Esophagus mucosa (tissue), 1 donor: ENCODE measurements around the gene CCDC33. TPM values are rescaled to one million over a fixed set of nuclear protein-coding genes. Genes with fewer than 3 reads are reported as not detected.
"Not testable (repeated sequence)": the region's sequence is repeated elsewhere in the genome, so short reads cannot be mapped to it uniquely, and the experiment has no call there.

Source experiments
- ATAC-seq: fragments of 200-7000 bp; cut with Tn5 transposase; one replicate; pipeline ENCODE4 v1.9.1; 2020
- total RNA-seq: library from RNA; stranded (reverse); gene quantifications from one replicate; pipeline ENCODE4 v1.2.4, GENCODE V29; 2023
- donor health status: DM: yes; HTN: yes; CAD: no.

Gene CCDC33
- total RNA-seq, 1 donor from 2014 or later = 0.32 TPM

DNA sequence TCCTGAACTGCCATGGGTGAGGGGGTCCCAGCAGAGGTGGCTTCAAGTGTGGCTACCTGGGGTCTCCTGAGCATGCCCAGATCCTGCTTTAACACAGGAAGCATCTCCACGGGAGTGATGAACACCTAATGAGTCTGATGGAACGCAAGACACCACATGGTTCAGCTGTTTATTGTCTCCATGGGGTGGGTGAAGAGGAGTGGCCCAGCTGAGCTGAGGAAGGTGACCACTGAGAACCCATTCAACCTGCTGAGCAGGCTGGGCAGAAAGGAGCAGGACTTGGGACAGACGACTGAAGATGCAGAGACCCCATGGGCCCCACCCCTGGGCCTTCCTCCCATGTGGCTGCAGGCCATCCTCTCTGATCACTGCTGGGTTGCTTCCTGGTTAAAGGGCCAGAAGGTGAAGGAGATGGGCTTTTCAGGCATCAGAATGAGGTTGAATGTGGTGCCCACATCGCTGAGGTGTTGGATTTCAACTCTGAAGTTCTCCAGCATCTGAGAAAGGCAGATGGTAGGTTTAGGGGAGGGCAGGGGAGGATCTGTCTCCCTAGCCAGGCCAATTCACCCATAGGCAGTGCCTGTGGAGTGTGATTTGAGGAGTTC, 101.6 kb downstream of the CCDC33 start:
- ATAC-seq = no peak

DNA sequence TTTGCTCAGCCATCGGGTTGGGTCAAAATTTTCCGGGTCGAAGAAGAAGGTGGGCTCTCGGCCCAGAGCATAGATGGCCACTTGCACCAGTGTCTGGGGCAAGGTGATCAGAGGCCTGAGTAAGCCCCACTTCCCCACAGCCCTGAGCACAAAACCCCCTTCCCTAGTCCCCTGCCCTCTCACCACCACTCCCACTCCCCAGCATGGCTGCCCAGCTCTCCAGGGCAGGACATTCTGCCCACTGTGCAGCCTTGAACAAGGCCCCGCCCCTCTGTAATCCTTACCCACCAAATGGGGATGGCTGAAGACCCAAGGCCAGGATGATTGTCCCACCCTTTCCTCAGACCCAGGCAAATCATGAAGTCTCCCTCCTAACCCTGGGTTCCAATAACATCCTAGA, 102.5 kb downstream of the CCDC33 start:
- no peak for ATAC-seq

DNA sequence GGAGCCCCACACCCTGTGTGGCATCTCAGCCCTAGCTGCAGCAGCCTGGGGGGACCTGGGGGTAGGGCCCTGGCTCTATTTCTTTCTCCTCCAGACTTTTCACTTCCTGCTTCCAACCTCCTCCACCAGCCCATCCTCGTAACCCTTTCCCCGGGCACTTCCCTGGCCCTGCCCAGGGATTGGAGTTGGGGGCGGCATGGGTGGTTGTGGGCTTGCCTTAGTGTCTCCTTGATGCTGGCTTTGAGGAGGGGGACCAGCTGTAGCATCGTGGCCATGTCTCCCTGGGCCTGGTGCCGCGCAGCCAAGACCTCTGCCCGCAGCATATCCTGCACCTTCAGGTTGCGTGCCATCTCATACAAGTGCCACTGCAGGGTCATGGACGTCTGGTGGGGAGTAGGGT, 103.2 kb downstream of the CCDC33 start:
- ATAC-seq = no peak

DNA sequence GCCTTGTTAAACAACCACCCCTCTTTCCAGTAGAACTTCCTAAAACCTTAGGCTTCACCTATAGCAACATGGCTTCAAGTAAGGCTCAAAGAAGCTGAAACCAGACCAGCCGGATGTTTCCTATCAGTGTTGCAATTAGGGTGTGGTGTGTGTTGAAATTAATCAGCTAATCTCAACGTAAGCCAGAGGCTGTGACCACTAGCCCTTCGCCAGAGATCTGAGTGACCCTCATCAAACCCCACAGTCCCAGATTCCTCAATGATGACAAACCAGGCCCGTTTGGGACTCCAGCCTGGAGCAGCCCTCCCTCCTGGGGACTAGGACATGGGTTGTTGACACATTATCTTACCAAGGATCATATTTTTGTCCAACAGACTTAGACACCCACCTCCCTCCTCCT, 104.0 kb downstream of the CCDC33 start:
- peak; percentile 33 for ATAC-seq

DNA sequence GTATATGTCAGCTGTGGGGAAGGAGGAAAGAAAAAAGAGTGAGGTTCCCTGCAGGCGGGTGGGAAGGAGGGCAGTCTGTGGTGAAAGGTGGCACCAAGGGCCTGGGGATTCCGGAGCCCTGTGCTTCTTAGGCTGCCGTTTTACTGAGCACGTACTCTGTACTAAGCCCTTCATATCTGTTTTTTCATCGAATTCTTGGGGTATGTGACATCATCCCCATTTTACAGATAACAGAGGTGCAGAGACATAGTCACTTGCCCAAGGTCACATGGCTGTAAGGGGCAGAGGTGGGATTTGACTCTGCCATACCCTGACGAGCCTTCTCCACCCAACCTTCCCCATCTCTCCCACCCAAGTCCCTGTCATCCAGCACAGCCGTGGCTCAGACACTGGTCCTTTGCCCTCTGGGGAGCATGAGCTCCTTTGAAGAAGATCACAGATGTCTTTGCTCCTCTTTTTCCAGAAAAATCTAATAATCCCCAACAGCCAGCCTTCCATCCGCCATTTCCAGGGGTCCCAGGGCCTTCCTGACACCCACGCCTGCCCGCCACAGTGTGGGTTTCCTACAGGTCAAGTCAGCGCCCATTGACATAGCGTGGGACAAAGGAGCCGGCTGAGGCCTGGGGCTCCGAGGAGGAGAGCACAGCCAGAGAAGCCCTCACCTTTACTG, 107.1 kb downstream of the CCDC33 start:
- ATAC-seq = no peak

DNA sequence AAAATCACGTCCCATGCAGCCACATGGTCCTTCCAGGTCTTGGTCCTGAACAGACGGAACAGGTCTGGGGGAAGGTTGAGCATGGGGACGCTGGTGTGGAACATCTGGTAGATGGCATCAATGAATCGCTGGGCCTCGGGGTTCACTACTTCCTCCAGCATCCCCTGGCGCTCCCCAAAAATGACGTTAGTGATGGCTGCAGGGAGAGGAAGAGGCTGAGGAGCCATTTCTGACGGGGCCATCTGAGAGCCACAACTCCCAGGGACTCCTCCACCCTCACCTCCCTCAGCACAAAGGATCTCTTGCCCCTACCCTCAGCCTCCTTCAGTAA, 107.6 kb downstream of the CCDC33 start:
- ATAC-seq = no peak

DNA sequence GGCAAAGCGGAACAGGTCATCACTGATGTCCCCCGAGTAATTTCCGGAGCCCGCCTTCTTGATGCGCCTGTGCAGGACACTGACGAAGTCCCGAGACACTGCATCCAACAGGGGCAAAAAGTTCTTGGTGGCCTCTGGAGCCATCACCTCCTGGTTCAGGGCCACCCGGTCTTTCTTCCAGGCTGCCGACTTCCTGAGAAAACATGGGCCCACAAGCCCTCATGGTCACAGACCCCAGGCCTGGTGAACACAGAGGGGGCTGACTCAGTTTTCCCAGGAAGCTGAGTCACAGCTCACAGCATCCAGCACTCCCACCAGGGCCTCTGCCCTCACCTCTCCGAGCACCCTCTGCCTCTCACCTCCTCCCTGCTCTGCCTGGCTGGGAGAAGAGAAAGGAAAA, 108.9 kb downstream of the CCDC33 start:
- no peak for ATAC-seq

DNA sequence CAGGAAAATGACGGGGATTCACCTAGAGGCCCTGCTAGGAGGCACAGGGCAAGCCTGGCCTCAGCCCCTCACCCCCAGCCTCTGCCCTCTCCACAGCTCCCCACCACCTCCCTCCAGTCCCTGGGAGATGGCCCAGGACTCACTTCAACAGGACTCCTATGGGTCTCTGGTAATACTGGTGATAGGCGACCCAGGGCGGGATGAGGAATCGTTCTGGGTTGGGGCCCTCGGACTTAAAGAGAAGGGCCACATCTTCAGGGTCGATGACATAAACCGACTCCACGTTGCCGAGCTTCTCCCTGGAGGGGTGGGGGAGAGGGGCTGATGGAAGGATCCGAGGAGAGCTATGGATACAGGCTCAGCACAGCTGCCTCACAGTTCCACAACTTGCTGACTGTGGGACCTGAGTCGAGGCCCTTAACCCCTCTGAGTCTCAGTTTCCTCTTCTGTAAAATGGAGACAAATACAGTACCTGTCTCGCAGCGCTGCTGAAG, 111.7 kb downstream of the CCDC33 start:
- ATAC-seq = no peak

DNA sequence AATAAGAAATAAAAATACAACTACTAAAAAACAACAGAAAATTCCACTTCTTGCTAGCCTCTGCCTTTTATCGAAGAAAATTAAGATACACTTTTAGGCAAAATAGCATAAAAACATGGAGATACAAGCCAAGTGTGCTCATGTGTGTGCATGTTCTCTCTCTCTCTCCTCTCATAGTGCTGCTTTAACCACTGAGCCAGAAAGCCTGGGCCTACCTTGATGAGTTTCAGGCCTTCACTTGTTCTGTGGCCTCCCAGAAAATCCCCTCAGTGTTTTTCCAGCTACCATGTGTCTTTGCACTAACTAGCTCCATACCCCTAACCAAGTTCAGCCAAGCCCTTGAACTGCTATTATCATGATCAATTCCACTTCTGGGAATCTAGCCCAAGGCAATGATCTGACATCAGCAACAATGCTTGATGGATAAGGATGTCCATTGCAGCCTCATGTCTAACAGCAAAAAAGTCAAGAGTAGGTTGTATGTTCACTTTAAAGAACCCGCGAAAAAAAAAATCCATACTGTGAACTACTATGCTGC, 113.2 kb downstream of the CCDC33 start:
- peak; percentile 35 for ATAC-seq

DNA sequence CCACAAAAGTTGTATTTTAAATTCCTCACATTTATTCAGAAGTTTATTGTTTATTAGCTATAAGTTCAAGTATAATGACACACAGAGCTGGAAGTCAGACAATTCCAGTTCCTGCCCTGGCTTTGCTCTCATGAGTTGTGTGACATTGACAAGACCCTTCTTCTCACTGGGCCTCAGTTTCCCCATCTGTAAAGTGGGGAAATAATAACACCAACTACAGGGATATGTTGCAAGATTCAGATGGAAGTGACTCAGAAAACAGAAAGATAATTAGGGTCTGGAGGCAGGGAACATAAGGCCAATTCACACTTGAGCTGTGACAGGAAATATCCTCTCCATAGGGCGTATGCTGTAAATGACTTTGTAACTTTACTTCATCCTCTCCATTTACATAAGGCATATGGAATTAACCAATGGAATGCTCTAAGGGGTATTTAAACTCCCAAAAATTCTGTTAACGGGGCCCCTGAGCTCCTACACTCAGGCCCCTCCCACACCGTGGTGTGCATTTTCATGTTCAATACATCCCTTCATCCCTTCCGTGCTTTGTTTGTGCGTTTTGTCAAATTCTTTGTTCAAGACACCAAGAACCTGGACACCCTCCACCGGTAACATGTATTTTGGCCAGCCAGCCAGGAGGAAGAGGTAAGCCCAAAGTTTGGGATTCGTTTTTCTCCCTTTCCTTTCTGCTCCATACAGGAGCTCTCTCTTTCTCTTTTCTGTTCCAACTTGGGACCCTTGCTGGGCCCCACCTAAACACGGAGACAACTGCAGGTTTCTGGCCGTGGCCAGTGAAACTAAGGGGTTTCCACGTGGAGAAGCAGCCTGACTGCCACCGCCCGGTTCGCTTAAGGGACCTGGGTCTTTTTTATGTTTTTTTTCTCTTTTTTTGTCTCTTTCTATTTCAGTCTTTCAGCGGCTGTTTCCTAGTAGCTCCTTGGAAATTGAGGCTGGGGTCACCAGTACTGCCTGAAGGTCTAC, 114.5 kb downstream of the CCDC33 start:
- ATAC-seq = no peak

DNA sequence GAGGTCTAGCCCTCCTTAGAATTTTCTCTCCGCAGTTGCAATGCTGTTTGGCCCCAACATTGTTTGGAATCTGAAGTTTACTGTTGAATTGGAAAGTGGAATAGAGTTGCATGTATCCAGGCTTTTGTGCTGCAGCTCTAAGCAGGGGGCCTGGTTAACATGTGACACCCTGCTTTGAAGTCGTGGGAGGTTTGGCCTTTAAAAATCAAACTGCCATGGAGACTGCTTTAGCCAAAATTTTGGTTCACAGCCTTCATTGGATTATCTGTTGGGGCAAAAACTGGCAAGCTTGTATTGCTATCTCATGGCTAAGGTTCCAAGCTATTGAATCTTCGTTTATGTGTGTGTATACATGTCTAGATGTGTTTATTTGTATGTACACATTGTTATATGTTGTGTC, 115.5 kb downstream of the CCDC33 start:
- ATAC-seq = no peak

DNA sequence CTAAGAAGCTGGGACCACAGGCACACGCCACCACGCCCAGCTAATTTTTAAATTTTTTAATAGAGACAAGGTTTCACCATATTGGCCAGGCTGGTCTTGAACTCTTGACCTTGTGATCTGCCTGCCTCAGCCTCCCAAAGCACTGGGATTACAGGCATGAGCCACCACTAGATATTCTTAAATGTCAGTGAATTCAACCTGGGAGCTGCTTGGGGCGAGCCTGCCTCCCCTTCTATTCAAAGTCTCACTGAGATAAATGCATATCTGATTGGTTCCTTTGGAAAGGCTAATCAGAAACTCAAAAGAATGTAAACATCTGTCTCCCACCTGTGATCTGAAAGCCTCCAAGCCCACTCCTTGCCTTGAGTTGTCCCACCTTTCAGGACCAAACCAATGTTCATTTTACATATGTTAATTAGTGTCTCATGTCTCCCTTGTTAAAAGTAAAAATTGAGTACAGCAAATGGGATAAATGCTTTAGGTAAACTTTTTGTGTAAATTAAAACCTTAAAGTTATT, 116.3 kb downstream of the CCDC33 start:
- no peak for ATAC-seq

DNA sequence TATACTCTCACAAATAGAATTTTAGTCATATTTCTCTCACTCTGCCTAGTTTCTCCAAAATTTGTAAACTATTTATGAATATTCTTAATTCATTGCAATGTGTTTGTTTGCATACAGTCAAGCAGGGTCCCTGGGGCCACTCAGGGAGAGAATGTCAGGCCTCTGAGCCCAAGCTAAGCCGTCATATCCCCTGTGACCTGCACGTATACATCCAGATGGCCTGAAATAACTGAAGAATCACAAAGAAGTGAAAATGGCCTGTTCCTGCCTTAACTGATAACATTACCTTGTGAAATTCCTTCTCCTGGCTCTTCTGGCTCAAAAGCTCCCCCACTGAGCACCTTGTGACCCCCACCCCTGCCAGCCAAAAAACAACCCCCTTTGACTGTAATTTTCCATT, 117.9 kb downstream of the CCDC33 start:
- not testable (repeated sequence) for ATAC-seq

DNA sequence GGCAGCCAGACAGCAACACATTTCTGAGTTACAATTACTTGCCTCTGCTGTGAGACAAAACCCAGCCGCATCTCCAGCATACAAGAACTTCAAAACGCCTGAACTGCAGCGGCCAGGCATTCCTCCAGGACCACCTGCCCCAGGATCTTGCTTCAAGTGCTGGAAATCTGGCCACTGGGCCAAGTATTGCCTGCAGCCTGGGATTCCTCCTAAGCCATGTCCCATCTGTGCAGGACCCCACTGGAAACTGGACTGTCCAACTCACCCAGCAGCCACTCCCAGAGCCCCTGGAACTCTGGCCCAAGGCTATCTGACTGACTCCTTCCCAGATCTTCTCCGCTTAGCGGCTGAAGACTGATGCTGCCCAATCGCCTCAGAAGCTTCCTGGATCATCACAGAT, 119.9 kb downstream of the CCDC33 start:
- not testable (repeated sequence) for ATAC-seq

DNA sequence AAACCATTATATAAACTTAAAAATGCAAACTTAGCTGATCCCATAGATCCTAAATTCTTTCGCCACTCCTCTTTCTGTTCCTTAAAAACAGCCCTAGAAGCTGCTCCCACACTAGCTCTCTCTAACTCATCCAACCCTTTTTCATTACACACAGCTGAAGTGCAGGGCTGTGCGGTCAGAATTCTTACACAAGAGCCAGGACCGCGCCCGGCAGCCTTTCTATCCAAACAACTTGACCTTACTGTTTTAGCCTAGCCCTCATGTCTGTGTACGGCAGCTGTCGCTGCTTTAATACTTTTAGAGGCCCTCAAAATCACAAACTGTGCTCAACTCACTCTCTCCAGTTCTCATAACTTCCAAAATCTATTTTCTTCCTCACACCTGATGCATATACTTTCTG, 121.4 kb downstream of the CCDC33 start:
- ATAC-seq = not testable (repeated sequence)

DNA sequence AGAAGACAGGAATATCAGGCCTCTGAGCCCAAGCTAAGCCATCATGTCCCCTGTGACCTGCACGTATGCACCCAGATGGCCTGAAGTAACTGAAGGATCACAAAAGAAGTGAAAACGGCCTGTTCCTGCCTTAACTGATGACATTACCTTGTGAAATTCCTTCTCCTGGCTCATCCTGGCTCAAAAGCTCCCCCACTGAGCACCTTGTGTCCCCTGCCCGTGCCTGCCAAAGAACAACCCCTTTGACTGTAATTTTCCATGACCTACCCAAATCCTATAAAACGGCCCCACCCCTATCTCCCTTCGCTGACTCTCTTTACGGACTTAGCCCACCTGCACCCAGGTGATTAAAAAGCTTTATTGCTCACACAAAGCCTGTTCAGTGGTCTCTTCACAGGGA, 123.2 kb downstream of the CCDC33 start:
- not testable (repeated sequence) for ATAC-seq

DNA sequence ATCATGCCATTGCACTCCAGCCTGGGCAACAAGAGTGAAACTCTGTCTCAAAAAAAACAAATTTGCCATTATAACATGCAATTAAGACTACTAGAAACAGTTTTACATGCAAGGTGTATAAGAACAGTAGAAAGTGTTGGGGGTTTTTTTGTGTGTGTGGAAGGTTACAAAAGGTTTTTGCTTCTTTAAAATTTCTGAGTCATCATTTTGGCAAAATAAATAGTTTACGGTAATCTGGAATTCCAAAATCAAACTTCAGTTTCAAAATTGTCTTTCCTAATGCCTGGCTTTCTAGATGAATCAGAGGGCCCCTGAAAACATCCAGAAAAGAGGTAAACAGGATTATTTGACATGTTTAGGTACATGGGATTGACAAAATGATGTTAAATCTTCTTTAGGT, 124.7 kb downstream of the CCDC33 start:
- ATAC-seq = not testable (repeated sequence)

DNA sequence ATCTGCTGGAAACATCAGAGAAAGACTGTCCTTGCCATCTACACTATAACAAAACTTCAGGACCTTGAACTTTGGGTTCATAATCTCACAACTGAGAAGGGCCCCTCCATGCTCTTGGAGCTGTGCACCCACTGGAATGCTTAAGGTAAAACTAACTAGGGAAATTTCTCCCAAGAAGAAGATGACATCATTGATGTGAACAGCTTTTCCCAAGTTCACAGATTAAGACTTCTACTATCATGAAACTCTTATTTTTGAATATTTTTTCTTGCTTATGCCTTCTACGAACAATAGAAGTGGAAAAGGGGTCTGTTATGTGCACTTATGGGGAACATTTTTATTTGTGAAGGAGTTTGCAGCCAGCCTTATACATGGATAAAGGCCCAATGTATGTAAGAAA, 126.4 kb downstream of the CCDC33 start:
- no peak for ATAC-seq

DNA sequence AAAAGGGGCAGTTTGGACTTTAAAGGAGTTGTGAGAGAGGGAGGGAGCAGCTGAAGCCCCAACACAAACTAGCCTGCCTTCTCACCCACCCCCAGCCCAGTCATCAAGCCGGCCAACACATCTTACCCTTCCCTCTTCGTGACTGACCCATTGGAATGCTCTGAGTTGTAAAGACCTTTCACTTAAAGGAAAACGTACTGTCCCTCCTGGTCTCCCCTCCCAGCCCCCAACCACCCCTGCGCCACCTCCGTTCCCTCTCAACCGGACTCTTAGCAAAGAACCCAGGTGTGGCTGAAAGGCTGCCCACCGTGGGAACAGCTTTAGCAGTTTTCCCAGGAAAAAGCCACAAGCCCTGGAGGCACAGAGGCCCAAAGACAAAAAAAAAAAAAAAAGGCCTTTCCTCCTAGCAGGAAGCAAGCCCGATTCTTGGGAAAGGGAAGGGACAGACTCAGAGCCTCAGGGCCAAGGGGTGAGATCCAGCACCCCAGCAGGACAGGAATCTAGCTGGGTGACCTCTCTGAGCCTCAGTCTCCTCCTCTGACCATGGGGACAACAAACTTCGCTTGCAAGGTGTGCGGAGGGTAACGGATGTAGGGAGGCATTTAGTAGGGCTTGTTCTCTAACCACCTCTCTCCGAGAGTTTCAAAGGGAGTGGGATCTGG, 128.9 kb downstream of the CCDC33 start:
- ATAC-seq = peak; percentile 5

DNA sequence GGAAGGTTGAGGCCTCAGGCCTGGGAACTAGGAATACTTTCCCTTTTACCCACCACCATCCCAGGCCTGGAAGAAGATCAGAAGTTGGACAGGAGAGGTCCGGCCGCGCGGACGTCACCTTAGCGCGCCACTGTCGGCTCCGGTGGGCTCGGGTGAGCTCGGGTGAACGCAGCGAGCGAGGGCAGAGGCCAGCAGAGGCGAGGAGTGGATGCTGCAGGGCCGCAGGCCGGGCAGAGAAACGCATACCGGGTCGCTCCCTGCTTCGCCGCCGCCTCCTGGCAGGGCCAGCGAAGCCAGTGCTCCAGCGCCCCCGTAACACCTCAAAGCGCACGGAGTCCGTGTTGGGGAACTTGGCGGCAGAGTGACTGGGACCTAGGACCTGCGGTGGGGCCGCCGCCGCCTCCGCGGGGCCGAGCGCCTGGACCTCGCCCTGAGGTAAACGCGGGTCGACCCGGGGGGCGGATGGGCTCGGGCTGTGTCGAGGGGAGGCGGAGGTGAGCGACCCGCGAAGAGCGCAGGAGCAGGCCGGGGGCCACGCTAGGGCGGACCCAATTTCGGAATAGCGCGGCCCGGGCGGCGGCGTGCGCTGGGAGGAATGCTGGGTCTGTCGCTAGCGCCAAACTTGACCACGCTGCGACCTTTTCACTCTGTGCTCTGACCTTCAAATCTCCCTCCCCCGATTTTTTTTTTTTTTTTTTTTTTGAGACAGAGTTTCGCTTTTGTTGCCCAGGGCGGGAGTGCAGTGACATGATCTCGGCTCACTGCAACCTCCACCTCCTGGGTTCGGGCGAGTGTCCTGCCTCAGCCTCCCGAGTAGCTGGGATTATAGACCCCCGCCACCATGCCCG, 129.7 kb downstream of the CCDC33 start:
- ATAC-seq = peak; percentile 76

DNA sequence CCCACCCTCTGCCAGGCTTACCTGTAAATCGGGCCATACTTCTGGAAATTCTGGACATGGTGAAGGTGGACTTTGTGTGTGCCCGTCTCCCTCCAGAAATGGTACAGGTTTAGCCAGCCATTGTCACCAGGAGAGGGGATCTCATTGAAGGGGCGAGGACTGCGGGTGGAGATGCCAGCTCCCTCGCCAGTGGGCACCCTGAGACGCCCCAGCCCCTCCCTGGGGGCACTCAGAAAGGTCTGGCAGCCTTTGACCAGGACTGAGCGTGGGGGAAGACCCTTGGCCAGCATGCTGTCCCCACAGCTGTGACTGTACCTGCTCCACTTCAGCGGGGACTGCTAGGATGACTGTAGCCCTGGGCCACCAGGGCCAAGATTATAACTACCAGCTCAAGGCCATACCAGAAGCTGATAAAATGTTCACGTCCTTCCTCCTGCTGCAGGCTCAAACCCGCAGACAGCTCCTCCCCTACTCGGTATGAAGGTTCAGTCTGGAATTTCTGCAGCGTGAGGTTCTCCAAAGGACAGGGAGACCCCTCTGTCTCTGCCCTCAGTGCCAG, 131.2 kb downstream of the CCDC33 start, which contains the start of gene CYP11A1:
Gene CYP11A1, minus strand, starts transcription at position 351 of the 559 bp plus-strand sequence. Its CDS starts 61 bp downstream, at position 290.
- no peak for ATAC-seq
